Endodermal cell (in vitro differentiated cells): ENCODE data around the gene EP400. TPM values are rescaled to one million over a fixed set of nuclear protein-coding genes. Genes with fewer than 3 reads are reported as not detected.

Experiments
- DNase-seq: peaks from one replicate; pipeline ENCODE4 v3.0.0-alpha.2; 2017
- H3K27ac ChIP-seq: 2 replicates; pipeline ENCODE4 v1.5.1; 2013; ENCODE audit warnings: mild to moderate bottlenecking, low read depth, low read length, moderate library complexity
- H3K27me3 ChIP-seq: 2 replicates; pipeline ENCODE4 v1.6.1; 2013; ENCODE audit warnings: mild to moderate bottlenecking, low read length, moderate library complexity; ENCODE audit not compliant: insufficient read depth, control insufficient read depth, poor library complexity, severe bottlenecking
- H3K36me3 ChIP-seq: 2 replicates; pipeline ENCODE4 v1.7.0; 2013; ENCODE audit warnings: mild to moderate bottlenecking, low read length, moderate library complexity; ENCODE audit not compliant: control insufficient read depth, insufficient read depth
- H3K4me1 ChIP-seq: one replicate; pipeline ENCODE4 v1.7.0; 2013; ENCODE audit warnings: low read length; ENCODE audit not compliant: control insufficient read depth, insufficient read depth
- H3K4me3 ChIP-seq: 2 replicates; pipeline ENCODE4 v1.5.1; 2013; ENCODE audit warnings: mild to moderate bottlenecking, low read length, moderate library complexity
- H3K9ac ChIP-seq: 2 replicates; pipeline ENCODE4 v1.6.1; 2013; ENCODE audit warnings: mild to moderate bottlenecking, low read length, moderate library complexity; ENCODE audit not compliant: poor library complexity, severe bottlenecking; ENCODE audit errors: extremely low read depth
- H3K9me3 ChIP-seq: 2 replicates; pipeline ENCODE4 v1.6.1; 2013; ENCODE audit warnings: mild to moderate bottlenecking, low read length, moderate library complexity; ENCODE audit not compliant: control insufficient read depth
- H3K27ac Mint-ChIP-seq: 2 replicates; pipeline ENCODE4 v1.8.0; 2020; ENCODE audit warnings: mixed read lengths
- H3K27me3 Mint-ChIP-seq: 2 replicates; pipeline ENCODE4 v1.8.0; 2021; ENCODE audit warnings: mild to moderate bottlenecking, mixed read lengths; ENCODE audit not compliant: insufficient read depth
- H3K36me3 Mint-ChIP-seq: 2 replicates; pipeline ENCODE4 v1.8.0; 2020; ENCODE audit warnings: low read depth, mixed read lengths
- H3K4me1 Mint-ChIP-seq: 2 replicates; pipeline ENCODE4 v1.8.0; 2020; ENCODE audit warnings: mixed read lengths
- H3K4me3 Mint-ChIP-seq: 2 replicates; pipeline ENCODE4 v1.8.0; 2020; ENCODE audit warnings: mild to moderate bottlenecking, moderate library complexity, mixed read lengths
- H3K9me3 Mint-ChIP-seq: 2 replicates; pipeline ENCODE4 v1.8.0; 2020; ENCODE audit warnings: mild to moderate bottlenecking, mixed read lengths
- CTCF ChIP-seq: fragments of 200-600 bp; sonication (generic); conservative IDR thresholded peaks from 2 replicates; pipeline ENCODE4 v1.5.0; 2021; ENCODE audit warnings: antibody characterized with exemption, mild to moderate bottlenecking
- WGBS, 2 experiments: methylation state at CpG; one replicate each; pipeline versions ENCODE4 v1.1.5 to v1.1.7; 2013; ENCODE audit warnings: missing lambda C conversion rate in 2 of 2, mixed read lengths in 1 of 2; ENCODE audit not compliant: insufficient coverage in 1 of 2, insufficient read length in 1 of 2; 5-methylcytosine and 5-hydroxymethylcytosine counted together
- total RNA-seq, 2 donors: library from RNA; stranded (reverse); fragmentation: NEBNext Ultra II Directional in 1 of 2; extraction: Animal tissue kit (Norgen Biotek cat#: 25700) in 1 of 2; gene quantifications; 2 replicates in 1 of 2; 3 replicates in 1 of 2; pipeline ENCODE4 v1.2.1, GENCODE V29; 2021

Gene EP400
- total RNA-seq, 2 donors from 2014 or later, result 64.7 to 78.3 TPM

DNA sequence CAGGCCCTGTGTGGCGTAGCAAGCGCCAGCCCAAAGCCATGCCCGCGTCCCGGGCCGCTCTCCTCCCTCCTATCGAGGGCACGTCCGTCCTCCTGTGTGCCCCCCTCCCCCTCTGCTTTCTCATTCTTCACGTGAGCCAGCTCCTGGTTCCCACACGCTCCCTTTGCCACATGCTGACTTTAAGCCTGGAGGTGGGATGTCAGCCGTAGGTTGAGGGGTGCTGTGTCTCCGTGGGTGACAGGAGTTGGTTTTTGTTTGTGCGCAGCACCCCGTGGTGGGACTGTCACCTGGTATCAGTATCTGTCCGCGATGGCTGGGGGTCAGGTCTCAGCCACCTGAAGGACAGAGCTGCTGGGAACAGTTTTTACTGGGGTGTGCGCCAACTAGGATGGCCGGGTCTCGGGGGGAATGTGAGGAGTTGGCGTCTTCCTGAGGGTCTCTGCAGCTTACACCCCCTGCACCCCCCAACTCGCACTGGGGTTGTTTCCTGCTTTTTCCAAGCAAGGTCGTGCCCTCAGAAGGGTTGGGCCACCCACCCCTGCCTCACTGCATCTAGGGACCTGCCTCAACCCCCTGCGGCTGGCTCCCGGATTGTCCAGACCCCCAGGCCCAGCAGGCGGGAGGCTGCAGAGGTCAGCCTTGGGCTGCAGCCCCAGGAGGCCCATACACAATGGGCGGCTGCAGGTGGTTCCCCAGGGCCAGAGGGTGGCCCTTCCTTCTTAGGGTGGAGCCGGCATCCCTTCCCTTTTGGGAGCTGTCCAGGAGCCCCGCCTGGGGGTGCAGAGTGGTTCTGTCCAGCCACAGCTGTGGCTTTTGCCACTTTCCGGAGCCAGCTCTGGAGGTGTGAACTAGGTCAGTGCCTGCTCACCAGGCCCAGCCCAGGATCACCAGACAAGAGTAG is 48.1 kb upstream of the EP400 start:
- Mint-ChIP-seq H3K27me3 (no peaks in the 10 kb centered on the region), H3K9me3 (no peaks in the 10 kb centered on the region), H3K4me3 (no peak overlapping the region), H3K27ac (peak overlapping the region; percentile 44), H3K4me1 (peaks cover 5% of the 10 kb centered on the region), H3K36me3 (peaks cover 19% of the 10 kb centered on the region)
- WGBS, 2 experiments, result 91 to 93% methylated on average over 15 to 30 of the region's 30 CpGs
- Histone ChIP-seq H3K36me3 (peaks cover 26% of the 10 kb centered on the region), H3K27me3 (no peaks in the 10 kb centered on the region), H3K9ac (no peak overlapping the region), H3K4me1 (peaks cover 5% of the 10 kb centered on the region), H3K9me3 (no peaks in the 10 kb centered on the region), H3K4me3 (no peak overlapping the region), H3K27ac (no peak overlapping the region)
- no peak for TF ChIP-seq CTCF
- no peak for DNase-seq

DNA sequence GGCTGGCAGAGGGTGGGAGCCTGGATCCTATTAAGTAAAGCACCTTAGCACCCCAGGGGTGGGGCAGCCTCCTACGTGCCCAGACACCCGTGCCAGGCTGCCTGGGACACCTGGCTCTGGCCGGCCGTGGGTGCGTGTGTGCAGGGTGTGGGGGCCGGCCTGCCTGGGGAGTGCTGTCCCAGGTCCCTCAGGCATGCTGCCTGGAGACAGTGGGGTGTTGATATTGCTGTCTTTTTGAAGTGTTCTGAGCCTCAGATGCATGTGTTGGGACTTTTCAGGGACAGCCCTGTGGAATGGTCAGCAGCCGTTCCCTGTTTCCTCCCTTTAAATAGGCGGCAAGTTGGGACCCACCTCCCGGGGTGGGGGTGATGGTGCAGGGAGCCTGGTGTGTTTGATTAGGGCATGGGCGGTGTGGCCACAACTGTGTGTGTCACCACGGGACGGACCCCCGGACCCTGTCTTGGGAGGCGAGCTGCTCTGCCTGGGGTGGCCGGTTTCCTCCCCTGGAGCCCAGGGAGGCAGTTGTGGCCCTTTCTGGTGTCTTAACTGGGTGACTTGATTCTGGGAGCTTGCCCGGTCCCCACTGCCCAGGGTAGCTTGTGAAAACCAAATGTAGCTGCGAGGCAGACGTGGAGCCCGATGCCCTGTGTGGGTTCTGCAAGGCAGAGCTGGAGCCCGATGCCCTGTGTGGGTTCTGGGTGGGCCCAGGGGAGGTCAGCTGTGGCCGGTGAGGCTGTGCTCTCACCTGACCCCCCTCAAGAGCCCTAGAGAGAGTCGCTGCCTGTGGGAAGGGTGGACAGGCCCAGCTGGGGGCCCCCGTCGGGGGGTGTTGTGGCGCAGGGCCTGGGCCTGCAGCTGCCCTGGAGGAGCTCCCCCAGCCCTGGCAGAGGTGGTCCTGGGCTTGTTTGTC is 47.2 kb upstream of the EP400 start:
- 92 to 98% methylated on average over 15 to 25 of the region's 25 CpGs for WGBS, 2 experiments
- no peak for TF ChIP-seq CTCF
- Mint-ChIP-seq H3K36me3 (peaks cover 16% of the 10 kb centered on the region), H3K9me3 (no peaks in the 10 kb centered on the region), H3K4me3 (no peak overlapping the region), H3K4me1 (peaks cover 3% of the 10 kb centered on the region), H3K27me3 (no peaks in the 10 kb centered on the region), H3K27ac (peak overlapping the region; percentile 58)
- no peak overlapping the region for H3K27ac ChIP-seq
- no peak for DNase-seq
- H3K9me3 ChIP-seq, result no peaks in the 10 kb centered on the region
- H3K27me3 ChIP-seq, result no peaks in the 10 kb centered on the region
- H3K36me3 ChIP-seq, result peaks cover 17% of the 10 kb centered on the region
- no peak overlapping the region for H3K4me3 ChIP-seq
- no peak overlapping the region for H3K9ac ChIP-seq
- peaks cover 5% of the 10 kb centered on the region for H3K4me1 ChIP-seq
